Measurements from ENCODE around the gene TIMP4. TPM values are rescaled to one million over a fixed set of nuclear protein-coding genes. Genes with fewer than 3 reads are reported as not detected.

TIMP4 gene
- total RNA-seq, 1 donor from 2014 or later, result 0.41 TPM

DNA sequence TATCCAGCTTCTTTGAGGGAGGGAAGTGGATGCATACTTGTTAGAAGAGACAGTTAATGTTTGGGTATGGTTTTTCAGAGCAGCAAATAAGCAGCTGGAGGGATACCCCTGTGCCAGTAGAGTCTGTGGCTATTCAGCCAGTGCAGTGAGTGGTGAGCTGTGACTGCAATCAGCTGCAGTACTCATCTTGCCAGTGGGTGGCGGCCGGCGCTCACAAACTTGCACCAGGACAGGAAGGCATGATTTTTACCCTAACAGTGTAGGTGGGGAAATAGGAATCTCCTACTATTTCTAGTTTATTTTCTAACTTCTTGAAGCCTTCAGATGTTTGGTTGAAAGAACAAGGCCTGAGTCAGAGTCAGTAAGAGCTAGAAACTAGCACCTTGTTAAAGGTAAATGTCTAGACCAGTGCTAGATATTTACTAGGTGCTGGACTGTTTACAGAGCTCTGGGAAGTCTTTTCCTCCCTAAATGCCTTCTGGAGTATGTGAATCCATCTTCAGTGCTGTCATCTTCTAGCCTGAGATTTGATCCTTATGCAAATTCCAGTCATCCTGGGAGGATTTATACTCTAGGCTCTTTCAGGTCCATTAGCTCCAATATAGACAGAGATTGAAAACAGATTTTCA lies 23.6 kb downstream of the TIMP4 start:
- Mint-ChIP-seq H3K36me3 (ENCODE audit: low read depth) (no peaks in the 10 kb centered on the region), H3K4me3 (ENCODE audit: low read depth) (no peak overlapping the region), H3K27ac (no peak overlapping the region), H3K9me3 (no peaks in the 10 kb centered on the region), H3K4me1 (ENCODE audit: low read depth) (peaks cover 8% of the 10 kb centered on the region), H3K27me3 (ENCODE audit: low read depth) (peaks cover 30% of the 10 kb centered on the region)
- DNase-seq (ENCODE audit: low spot score), result peak; percentile 44
- intact Hi-C loops (cut with micrococcal nuclease), result loop anchor here (1.0 to 5.0 kb wide), 6 partner anchors 41 to 585 kb away; partner anchors contain the start of genes RAF1 and TSEN2

DNA sequence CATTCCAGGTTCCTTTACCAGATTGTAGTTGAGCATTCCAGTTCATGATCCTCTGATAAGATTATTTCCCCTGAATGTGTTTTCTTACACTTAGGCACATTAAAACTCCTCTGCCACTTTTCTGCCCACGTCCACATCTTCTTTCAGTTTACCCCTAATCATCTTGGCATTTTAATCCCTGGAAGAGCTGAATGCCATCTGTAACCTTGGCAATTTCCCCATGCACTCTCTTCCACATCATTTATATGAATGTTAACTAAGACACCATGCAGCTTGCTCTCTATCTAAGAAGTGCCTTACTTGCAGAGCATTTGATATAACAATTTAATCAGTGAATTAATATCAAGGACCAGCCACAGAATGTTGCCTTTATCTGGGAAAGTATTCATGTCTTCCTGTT lies 25.8 kb downstream of the TIMP4 start:
- H3K9me3 Mint-ChIP-seq, result no peaks in the 10 kb centered on the region
- H3K4me1 Mint-ChIP-seq (ENCODE audit: low read depth), result peaks cover 4% of the 10 kb centered on the region
- DNase-seq (ENCODE audit: low spot score), result no peak
- no peak overlapping the region for H3K4me3 Mint-ChIP-seq (ENCODE audit: low read depth)
- H3K27me3 Mint-ChIP-seq (ENCODE audit: low read depth), result peaks cover 47% of the 10 kb centered on the region
- intact Hi-C loops (cut with micrococcal nuclease), result no loop called here
- H3K27ac Mint-ChIP-seq, result no peak overlapping the region
- H3K36me3 Mint-ChIP-seq (ENCODE audit: low read depth), result no peaks in the 10 kb centered on the region

DNA sequence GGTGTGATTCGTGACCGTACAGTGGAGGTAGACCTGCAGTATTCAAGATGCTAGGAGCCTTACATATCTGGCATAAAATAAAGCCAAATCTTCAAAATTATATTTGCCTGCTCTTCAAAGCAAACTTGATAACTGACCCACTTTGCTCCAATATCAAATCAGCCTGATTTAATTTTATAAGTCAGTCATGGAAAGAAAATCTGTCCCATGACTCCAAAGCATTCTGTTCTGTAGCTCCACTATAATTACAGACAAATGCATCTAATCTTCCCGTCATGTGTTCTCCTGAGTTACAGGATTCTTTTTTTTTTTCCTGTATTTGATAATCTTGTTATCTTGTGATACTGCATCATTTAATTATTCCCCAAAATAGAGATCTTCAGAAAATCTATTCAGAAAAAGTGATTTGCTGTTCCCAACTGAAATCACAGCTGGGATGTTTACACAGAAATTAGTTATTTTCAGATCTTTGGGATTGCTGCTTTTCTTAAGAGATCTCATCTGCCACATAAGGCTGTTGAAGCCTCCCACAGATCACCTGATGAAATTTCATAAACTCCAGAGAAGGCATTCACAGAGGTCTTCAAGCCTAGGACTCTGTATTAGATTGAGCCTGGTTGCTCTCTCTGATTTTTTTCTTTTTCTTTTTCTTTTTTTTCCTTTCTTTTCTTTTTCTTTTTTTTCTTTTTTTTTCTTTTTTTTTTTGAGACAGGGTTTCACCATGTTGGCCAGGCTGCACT lies 27.2 kb downstream of the TIMP4 start:
- no peak overlapping the region for H3K4me3 Mint-ChIP-seq (ENCODE audit: low read depth)
- H3K27ac Mint-ChIP-seq, result no peak overlapping the region
- DNase-seq (ENCODE audit: low spot score), result no peak
- H3K4me1 Mint-ChIP-seq (ENCODE audit: low read depth), result peaks cover 3% of the 10 kb centered on the region
- no peaks in the 10 kb centered on the region for H3K36me3 Mint-ChIP-seq (ENCODE audit: low read depth)
- intact Hi-C loops (cut with micrococcal nuclease), result no loop called here
- H3K27me3 Mint-ChIP-seq (ENCODE audit: low read depth), result peaks cover 50% of the 10 kb centered on the region
- H3K9me3 Mint-ChIP-seq, result no peaks in the 10 kb centered on the region

DNA sequence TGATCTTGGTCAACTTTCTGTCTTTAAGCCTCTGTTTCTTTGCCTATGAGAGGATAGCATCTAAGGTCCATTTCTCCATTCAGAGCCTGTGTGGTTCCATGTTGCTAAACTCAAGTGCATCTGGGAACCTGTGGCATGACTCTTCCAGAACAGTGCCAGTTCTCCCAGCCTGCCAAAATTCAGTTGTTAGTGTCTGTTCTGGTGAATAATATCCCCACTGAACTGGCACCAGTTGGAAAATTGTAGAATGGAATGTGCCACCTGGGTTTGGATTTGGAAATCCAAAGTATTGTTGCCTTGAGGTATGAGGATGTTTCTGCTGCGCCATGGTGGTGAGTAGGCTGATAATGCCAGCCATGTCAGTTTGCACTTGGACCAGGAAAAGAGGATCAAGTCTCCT lies 31.3 kb downstream of the TIMP4 start:
- H3K4me1 Mint-ChIP-seq (ENCODE audit: low read depth), result no peaks in the 10 kb centered on the region
- intact Hi-C loops (cut with micrococcal nuclease), result no loop called here
- no peaks in the 10 kb centered on the region for H3K9me3 Mint-ChIP-seq
- H3K4me3 Mint-ChIP-seq (ENCODE audit: low read depth), result no peak overlapping the region
- H3K36me3 Mint-ChIP-seq (ENCODE audit: low read depth), result no peaks in the 10 kb centered on the region
- DNase-seq (ENCODE audit: low spot score), result no peak
- peaks cover 56% of the 10 kb centered on the region for H3K27me3 Mint-ChIP-seq (ENCODE audit: low read depth)
- no peak overlapping the region for H3K27ac Mint-ChIP-seq

DNA sequence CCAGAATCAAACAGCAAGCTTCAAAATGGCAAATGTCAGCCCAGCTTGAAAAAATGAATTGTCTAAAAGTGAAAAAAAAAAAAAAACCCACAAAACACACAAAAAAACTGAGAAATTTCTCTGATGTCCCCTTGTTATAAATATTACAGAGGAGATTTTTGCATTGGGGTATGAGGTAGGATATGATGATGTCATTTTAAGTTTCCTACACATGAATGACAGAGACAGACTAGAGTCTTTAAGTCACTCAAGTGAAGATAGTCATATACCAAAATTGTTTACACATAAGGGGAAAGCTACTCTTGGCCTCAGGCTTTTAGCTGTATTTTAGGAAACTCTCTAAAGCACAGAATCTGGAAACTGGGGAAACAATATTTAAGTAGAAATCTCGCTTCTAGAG lies 32.9 kb downstream of the TIMP4 start:
- peaks cover 46% of the 10 kb centered on the region for H3K27me3 Mint-ChIP-seq (ENCODE audit: low read depth)
- intact Hi-C loops (cut with micrococcal nuclease), result no loop called here
- peaks cover 3% of the 10 kb centered on the region for H3K4me1 Mint-ChIP-seq (ENCODE audit: low read depth)
- no peak overlapping the region for H3K4me3 Mint-ChIP-seq (ENCODE audit: low read depth)
- no peak for DNase-seq (ENCODE audit: low spot score)
- no peaks in the 10 kb centered on the region for H3K36me3 Mint-ChIP-seq (ENCODE audit: low read depth)
- H3K27ac Mint-ChIP-seq, result no peak overlapping the region
- no peaks in the 10 kb centered on the region for H3K9me3 Mint-ChIP-seq

DNA sequence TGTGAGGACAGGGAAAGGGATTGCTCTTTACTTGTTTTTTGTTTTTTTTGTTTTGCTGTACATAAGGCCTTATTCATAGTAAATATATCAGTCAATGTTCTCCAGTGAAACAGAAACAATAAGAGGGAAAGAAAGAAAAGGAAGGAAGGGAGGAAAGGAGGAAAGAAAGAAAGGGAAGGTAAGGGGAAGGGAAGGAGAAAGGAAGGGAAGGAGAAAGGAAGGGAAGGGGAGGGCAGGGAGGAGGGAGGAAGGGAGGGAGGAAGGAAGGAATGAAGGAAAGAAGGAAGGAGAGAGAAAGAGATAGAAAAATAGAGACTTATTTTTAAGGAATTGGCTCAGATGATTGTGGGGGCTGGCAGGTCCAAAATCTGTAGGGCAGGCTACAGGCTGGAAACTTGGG lies 37.2 kb downstream of the TIMP4 start:
- H3K4me1 Mint-ChIP-seq (ENCODE audit: low read depth), result peaks cover 5% of the 10 kb centered on the region
- H3K27ac Mint-ChIP-seq, result no peak overlapping the region
- H3K4me3 Mint-ChIP-seq (ENCODE audit: low read depth), result no peak overlapping the region
- no peaks in the 10 kb centered on the region for H3K9me3 Mint-ChIP-seq
- DNase-seq (ENCODE audit: low spot score), result no peak
- peaks cover 43% of the 10 kb centered on the region for H3K27me3 Mint-ChIP-seq (ENCODE audit: low read depth)
- no peaks in the 10 kb centered on the region for H3K36me3 Mint-ChIP-seq (ENCODE audit: low read depth)
- intact Hi-C loops (cut with micrococcal nuclease), result no loop called here

DNA sequence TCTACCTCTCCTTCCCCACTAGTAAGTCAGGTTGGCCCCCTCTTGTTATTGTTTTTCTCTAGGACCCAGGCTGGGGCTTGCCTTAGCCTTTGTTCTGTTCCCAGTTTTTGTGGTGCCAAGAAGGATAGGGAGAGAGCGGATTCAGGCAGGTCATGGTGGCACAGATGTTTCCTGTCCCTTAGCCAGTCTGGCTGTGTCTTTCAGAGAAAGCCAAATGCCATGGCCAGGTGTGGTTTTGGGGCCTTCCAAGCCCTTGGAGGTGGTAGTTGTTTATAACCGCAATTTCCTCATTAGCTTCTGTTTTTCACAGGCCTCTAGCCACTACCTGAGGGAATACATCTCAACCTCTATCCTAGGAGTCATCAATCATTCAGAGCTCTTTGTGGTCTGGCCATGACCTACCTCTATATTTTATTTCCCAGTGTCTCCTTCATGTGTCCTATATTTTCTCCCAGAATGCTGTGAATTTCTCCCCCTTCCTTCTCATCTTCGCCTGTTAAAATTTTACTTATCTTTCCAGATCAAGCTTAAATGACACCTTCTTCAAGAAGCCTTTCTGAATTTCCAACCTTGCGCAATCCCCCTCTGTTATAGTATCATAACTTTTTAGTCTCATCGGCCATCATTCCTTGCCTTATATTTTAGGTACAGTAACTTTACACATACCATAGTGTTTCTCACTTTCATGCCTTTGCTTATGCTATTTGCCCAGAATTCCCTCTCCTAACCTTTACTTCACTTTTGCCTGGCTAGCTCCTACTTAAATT lies 38.2 kb downstream of the TIMP4 start:
- DNase-seq (ENCODE audit: low spot score), result no peak
- peaks cover 38% of the 10 kb centered on the region for H3K27me3 Mint-ChIP-seq (ENCODE audit: low read depth)
- peaks cover 5% of the 10 kb centered on the region for H3K4me1 Mint-ChIP-seq (ENCODE audit: low read depth)
- no peak overlapping the region for H3K27ac Mint-ChIP-seq
- no peaks in the 10 kb centered on the region for H3K9me3 Mint-ChIP-seq
- intact Hi-C loops (cut with micrococcal nuclease), result no loop called here
- no peak overlapping the region for H3K4me3 Mint-ChIP-seq (ENCODE audit: low read depth)
- no peaks in the 10 kb centered on the region for H3K36me3 Mint-ChIP-seq (ENCODE audit: low read depth)

DNA sequence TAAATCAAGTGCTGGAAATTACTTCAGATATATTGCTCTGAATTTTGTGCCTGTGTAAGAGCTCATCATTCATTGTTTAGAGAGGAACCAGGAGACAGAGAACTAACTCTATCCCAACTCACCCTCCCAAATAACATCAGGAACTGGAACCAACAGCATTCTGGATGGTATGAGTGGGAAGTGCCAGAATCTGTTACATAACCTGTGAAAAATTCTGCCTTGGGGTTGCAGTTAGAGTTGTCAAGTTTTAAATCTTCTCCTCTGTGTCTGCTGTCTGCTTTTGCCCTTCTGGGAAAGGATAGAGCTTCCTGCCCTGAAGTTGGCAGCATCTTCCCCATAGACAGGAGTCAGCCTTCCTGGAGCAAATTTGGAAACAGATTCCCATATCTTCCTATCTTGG lies 41.2 kb downstream of the TIMP4 start:
- Mint-ChIP-seq H3K27me3 (ENCODE audit: low read depth) (peaks cover 36% of the 10 kb centered on the region), H3K27ac (no peak overlapping the region), H3K36me3 (ENCODE audit: low read depth) (no peaks in the 10 kb centered on the region), H3K4me1 (ENCODE audit: low read depth) (peaks cover 5% of the 10 kb centered on the region), H3K9me3 (no peaks in the 10 kb centered on the region), H3K4me3 (ENCODE audit: low read depth) (no peak overlapping the region)
- DNase-seq (ENCODE audit: low spot score), result no peak
- intact Hi-C loops (cut with micrococcal nuclease), result no loop called here

DNA sequence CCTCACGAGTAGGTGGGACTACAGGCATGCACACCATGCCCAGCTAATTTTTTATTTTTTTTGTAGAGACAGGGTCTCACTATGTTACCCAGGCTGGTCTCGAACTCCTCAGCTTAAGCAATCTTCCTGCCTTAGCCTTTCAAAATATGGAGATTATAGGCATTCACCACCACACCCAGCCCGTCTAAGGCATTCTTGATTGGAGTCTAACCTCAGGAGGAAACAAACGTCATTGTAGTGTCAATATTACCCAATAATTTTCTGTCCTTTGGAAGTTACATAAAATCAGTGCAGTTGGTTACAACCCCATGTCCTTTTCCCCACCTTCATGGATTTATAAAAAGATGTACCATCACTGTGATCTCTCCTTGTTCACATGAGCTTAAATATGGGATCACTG lies 41.8 kb downstream of the TIMP4 start:
- no peak for DNase-seq (ENCODE audit: low spot score)
- intact Hi-C loops (cut with micrococcal nuclease), result no loop called here
- H3K4me1 Mint-ChIP-seq (ENCODE audit: low read depth), result peaks cover 5% of the 10 kb centered on the region
- peaks cover 36% of the 10 kb centered on the region for H3K27me3 Mint-ChIP-seq (ENCODE audit: low read depth)
- no peak overlapping the region for H3K4me3 Mint-ChIP-seq (ENCODE audit: low read depth)
- H3K27ac Mint-ChIP-seq, result no peak overlapping the region
- no peaks in the 10 kb centered on the region for H3K9me3 Mint-ChIP-seq
- H3K36me3 Mint-ChIP-seq (ENCODE audit: low read depth), result no peaks in the 10 kb centered on the region

DNA sequence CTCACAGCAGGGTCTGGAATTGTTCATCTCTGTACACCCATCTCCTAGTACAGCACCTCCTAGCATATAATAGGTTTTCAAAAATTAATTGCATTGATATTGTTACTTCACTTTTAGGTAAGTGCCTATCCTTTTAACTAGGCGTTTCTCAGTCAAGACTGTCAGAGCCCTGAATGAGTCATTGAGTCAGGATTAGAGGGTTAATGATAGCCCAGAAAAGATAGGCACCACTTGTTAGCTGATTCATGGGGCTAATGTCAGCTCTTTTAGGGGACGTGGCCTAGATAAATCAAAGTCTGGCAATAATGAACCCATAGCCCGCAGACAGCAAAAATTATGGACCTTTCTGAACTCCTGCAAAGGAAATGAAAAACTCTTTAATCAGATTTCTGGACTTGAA lies 42.9 kb downstream of the TIMP4 start:
- Mint-ChIP-seq H3K4me1 (ENCODE audit: low read depth) (peaks cover 3% of the 10 kb centered on the region), H3K9me3 (no peaks in the 10 kb centered on the region), H3K27ac (no peak overlapping the region), H3K36me3 (ENCODE audit: low read depth) (no peaks in the 10 kb centered on the region), H3K4me3 (ENCODE audit: low read depth) (no peak overlapping the region), H3K27me3 (ENCODE audit: low read depth) (peaks cover 33% of the 10 kb centered on the region)
- no peak for DNase-seq (ENCODE audit: low spot score)
- intact Hi-C loops (cut with micrococcal nuclease), result no loop called here

DNA sequence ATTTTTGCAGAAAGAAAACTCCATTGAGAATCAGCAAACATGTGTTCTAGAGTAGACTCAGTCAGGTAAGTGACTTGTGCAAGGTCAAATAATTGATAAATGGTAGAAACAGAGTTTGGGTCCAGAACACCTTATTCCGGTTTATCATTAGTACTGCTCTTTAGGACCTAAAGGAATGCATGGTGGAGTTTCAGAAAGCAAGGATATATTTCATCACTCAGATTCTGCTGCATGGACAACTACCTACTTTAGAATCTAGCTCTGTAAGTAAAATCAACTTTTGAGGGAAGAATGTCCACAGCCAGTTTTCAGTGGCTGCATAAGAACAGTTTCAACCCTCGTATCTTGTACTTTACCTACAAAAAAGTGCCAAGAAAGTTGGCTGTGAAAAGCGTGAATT lies 43.6 kb downstream of the TIMP4 start:
- no peak overlapping the region for H3K4me3 Mint-ChIP-seq (ENCODE audit: low read depth)
- H3K4me1 Mint-ChIP-seq (ENCODE audit: low read depth), result no peaks in the 10 kb centered on the region
- peaks cover 32% of the 10 kb centered on the region for H3K27me3 Mint-ChIP-seq (ENCODE audit: low read depth)
- DNase-seq (ENCODE audit: low spot score), result no peak
- intact Hi-C loops (cut with micrococcal nuclease), result no loop called here
- H3K9me3 Mint-ChIP-seq, result no peaks in the 10 kb centered on the region
- H3K27ac Mint-ChIP-seq, result no peak overlapping the region
- H3K36me3 Mint-ChIP-seq (ENCODE audit: low read depth), result no peaks in the 10 kb centered on the region

DNA sequence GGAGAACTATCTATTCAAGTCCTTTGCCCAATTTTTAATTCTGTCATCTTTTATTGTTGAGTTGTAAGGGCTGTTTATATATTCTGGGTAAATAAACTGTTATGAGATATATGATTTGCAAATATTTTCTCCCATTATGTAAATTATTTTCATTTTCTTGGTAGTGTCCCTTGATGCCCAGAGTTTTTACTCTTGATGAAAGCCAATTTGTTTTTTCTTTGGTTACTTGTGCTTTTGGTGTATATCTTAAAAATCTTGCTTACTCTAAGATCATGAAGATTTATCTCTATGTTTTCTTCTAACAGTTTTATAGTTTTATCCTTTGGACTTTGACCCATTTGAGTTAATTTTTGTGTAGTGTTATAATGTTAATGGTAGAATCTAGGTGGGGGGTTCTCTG lies 44.5 kb downstream of the TIMP4 start:
- no peaks in the 10 kb centered on the region for H3K9me3 Mint-ChIP-seq
- peaks cover 28% of the 10 kb centered on the region for H3K27me3 Mint-ChIP-seq (ENCODE audit: low read depth)
- intact Hi-C loops (cut with micrococcal nuclease), result no loop called here
- no peaks in the 10 kb centered on the region for H3K36me3 Mint-ChIP-seq (ENCODE audit: low read depth)
- H3K27ac Mint-ChIP-seq, result no peak overlapping the region
- DNase-seq (ENCODE audit: low spot score), result no peak
- no peaks in the 10 kb centered on the region for H3K4me1 Mint-ChIP-seq (ENCODE audit: low read depth)
- H3K4me3 Mint-ChIP-seq (ENCODE audit: low read depth), result no peak overlapping the region

DNA sequence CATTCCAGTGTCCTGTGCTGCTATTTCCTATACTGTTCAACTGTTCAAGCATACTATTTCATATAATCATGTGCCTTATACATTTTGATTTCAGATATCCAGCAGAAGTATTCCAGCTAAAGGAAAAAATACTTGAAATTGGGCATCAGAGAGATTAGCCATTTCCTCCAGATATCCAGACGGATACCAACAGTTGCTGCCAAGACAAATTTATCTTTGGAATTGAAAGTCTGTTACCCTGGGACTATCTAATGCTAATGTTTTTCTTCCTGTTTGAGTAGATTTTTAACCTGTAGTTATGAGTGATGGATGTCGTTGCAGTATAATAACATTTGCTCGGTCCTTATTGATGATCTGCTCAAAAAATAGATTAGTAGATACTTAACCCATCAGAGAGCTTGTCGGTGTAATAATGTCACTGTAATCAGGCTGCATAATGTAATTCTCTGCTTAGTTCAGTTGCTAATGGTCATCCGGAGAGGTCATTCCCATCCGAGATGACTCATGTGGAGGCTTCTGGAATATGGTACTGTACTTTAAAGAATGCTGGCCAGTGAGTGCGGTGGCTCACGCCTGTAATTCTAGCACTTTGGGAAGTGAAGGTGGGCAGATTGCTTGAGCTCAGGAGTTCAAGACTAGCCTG lies 51.5 kb downstream of the TIMP4 start:
- Mint-ChIP-seq H3K27ac (no peak overlapping the region), H3K9me3 (no peaks in the 10 kb centered on the region), H3K4me1 (ENCODE audit: low read depth) (no peaks in the 10 kb centered on the region), H3K27me3 (ENCODE audit: low read depth) (peaks cover 10% of the 10 kb centered on the region), H3K36me3 (ENCODE audit: low read depth) (no peaks in the 10 kb centered on the region), H3K4me3 (ENCODE audit: low read depth) (no peak overlapping the region)
- DNase-seq (ENCODE audit: low spot score), result no peak
- intact Hi-C loops (cut with micrococcal nuclease), result no loop called here
